Measurements from ENCODE around the gene UBA7.

DNA sequence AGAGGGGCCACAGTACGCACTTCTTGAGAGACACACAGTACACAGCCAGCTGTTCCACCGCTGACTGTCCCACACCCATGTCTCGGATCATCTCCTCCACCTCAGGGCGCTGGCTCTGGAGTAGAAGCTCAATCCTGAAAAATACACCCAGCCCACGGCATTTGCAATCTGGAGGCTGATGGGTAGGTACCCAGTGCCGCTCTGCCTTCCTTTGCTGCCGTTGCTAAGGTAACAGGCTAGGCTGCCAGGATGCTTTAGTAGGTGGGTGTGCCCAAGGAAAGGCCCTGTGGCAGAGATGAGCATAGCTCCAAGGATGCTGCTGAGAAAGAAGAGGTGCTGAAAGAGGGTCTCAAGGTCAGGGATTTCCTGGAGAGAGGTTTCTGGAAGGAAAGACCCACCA is 28.1 kb upstream of the UBA7 start:
- TF ChIP-seq, protein P1, sequence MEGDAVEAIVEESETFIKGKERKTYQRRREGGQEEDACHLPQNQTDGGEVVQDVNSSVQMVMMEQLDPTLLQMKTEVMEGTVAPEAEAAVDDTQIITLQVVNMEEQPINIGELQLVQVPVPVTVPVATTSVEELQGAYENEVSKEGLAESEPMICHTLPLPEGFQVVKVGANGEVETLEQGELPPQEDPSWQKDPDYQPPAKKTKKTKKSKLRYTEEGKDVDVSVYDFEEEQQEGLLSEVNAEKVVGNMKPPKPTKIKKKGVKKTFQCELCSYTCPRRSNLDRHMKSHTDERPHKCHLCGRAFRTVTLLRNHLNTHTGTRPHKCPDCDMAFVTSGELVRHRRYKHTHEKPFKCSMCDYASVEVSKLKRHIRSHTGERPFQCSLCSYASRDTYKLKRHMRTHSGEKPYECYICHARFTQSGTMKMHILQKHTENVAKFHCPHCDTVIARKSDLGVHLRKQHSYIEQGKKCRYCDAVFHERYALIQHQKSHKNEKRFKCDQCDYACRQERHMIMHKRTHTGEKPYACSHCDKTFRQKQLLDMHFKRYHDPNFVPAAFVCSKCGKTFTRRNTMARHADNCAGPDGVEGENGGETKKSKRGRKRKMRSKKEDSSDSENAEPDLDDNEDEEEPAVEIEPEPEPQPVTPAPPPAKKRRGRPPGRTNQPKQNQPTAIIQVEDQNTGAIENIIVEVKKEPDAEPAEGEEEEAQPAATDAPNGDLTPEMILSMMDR (IDR thresholded peaks at IDR 0.05), result no peak
- no peak for TF ChIP-seq POLR2AphosphoS5 (IDR thresholded peaks at IDR 0.05; ENCODE audit: low read depth, low read length)
- TF ChIP-seq, protein P2, sequence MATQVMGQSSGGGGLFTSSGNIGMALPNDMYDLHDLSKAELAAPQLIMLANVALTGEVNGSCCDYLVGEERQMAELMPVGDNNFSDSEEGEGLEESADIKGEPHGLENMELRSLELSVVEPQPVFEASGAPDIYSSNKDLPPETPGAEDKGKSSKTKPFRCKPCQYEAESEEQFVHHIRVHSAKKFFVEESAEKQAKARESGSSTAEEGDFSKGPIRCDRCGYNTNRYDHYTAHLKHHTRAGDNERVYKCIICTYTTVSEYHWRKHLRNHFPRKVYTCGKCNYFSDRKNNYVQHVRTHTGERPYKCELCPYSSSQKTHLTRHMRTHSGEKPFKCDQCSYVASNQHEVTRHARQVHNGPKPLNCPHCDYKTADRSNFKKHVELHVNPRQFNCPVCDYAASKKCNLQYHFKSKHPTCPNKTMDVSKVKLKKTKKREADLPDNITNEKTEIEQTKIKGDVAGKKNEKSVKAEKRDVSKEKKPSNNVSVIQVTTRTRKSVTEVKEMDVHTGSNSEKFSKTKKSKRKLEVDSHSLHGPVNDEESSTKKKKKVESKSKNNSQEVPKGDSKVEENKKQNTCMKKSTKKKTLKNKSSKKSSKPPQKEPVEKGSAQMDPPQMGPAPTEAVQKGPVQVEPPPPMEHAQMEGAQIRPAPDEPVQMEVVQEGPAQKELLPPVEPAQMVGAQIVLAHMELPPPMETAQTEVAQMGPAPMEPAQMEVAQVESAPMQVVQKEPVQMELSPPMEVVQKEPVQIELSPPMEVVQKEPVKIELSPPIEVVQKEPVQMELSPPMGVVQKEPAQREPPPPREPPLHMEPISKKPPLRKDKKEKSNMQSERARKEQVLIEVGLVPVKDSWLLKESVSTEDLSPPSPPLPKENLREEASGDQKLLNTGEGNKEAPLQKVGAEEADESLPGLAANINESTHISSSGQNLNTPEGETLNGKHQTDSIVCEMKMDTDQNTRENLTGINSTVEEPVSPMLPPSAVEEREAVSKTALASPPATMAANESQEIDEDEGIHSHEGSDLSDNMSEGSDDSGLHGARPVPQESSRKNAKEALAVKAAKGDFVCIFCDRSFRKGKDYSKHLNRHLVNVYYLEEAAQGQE (IDR thresholded peaks at IDR 0.05; ENCODE audit: insufficient read depth in 1 of 2, low read depth in 2 of 2, low read length in 1 of 2), result no peak
- TF ChIP-seq TCF7L2 (IDR thresholded peaks at IDR 0.05; ENCODE audit: low read depth, low read length), result no peak

All from Panc1 (cell line).